HepG2 (cell line): Measurements from ENCODE around the gene SH2D3C. TPM values are rescaled to one million over a fixed set of nuclear protein-coding genes. Genes with fewer than 3 reads are reported as not detected.

Source experiments
- CCDC6 ChIP-seq: sonication (generic); formaldehyde crosslinking; IDR thresholded peaks from 2 replicates; pipeline ENCODE4 v1.8.1; 2022; ENCODE audit warnings: mild to moderate bottlenecking, missing genetic modification reagents, moderate library complexity
- DNMT3B ChIP-seq: conservative IDR thresholded peaks from 2 replicates; pipeline ENCODE4 v1.6.1; 2016; ENCODE audit warnings: missing biosample characterization, control low read depth
- EED ChIP-seq: sonication (generic); formaldehyde crosslinking; IDR thresholded peaks from 2 replicates; pipeline ENCODE4 v1.5.0; 2020; ENCODE audit warnings: mild to moderate bottlenecking, missing genetic modification reagents
- EHMT2 ChIP-seq: fragments of 200-600 bp; sonication (generic); IDR thresholded peaks from 2 replicates; pipeline ENCODE4 v1.7.0; 2017; ENCODE audit warnings: antibody characterized with exemption, low read depth, low read length, borderline replicate concordance
- GABPB1 ChIP-seq: IDR thresholded peaks from 2 replicates; pipeline ENCODE4 v1.6.1; 2016; ENCODE audit warnings: mild to moderate bottlenecking, missing genetic modification reagents, moderate library complexity, missing compliant biosample characterization
- GLMP ChIP-seq: sonication (generic); formaldehyde crosslinking; IDR thresholded peaks from 2 replicates; pipeline ENCODE4 v1.9.0; 2021; ENCODE audit warnings: missing genetic modification reagents, mild to moderate bottlenecking, borderline replicate concordance
- HNF4A ChIP-seq: sonication (generic); formaldehyde crosslinking; IDR thresholded peaks from 2 replicates; pipeline ENCODE4 v1.4.0; 2020; ENCODE audit warnings: missing genetic modification reagents
- JARID2 ChIP-seq: sonication (generic); formaldehyde crosslinking; IDR thresholded peaks from 2 replicates; pipeline ENCODE4 v1.8.1; 2023; ENCODE audit warnings: missing genetic modification reagents, inconsistent platforms; ENCODE audit not compliant: insufficient replicate concordance
- MED8 ChIP-seq: sonication (generic); formaldehyde crosslinking; IDR thresholded peaks from 2 replicates; pipeline ENCODE4 v1.8.1; 2023; ENCODE audit warnings: mild to moderate bottlenecking, missing genetic modification reagents; ENCODE audit not compliant: insufficient replicate concordance
- RFX5 ChIP-seq: IDR thresholded peaks from 2 replicates; pipeline ENCODE4 v1.6.1; 2011; ENCODE audit warnings: low read depth, low read length, improper control_type of control experiment
- ZBTB3 ChIP-seq: sonication (generic); formaldehyde crosslinking; IDR thresholded peaks from 2 replicates; pipeline ENCODE4 v1.4.0; 2020; ENCODE audit warnings: low read depth, mild to moderate bottlenecking, moderate library complexity, missing genetic modification reagents, borderline replicate concordance
- ZFP90 ChIP-seq: sonication (generic); formaldehyde crosslinking; IDR thresholded peaks from 2 replicates; pipeline ENCODE4 v1.8.0; 2022; ENCODE audit warnings: missing genetic modification reagents, mild to moderate bottlenecking, inconsistent platforms, borderline replicate concordance
- ZNF329 ChIP-seq: sonication (generic); formaldehyde crosslinking; IDR thresholded peaks from 2 replicates; pipeline ENCODE4 v1.9.0; 2021; ENCODE audit warnings: low read depth, mild to moderate bottlenecking, missing genetic modification reagents
- ZNF343 ChIP-seq: sonication (generic); formaldehyde crosslinking; IDR thresholded peaks from 2 replicates; pipeline ENCODE4 v1.4.0; 2020; ENCODE audit warnings: mild to moderate bottlenecking, missing genetic modification reagents
- ZNF484 ChIP-seq: sonication (generic); formaldehyde crosslinking; IDR thresholded peaks from 2 replicates; pipeline ENCODE4 v1.5.1; 2020; ENCODE audit warnings: mild to moderate bottlenecking, low read depth, missing genetic modification reagents, borderline replicate concordance
- ZNF546 ChIP-seq: sonication (generic); formaldehyde crosslinking; conservative IDR thresholded peaks from 2 replicates; pipeline ENCODE4 v1.8.1; 2023; ENCODE audit warnings: mild to moderate bottlenecking, missing genetic modification reagents
- ZNF577 ChIP-seq: sonication (generic); formaldehyde crosslinking; IDR thresholded peaks from 2 replicates; pipeline ENCODE4 v1.4.0; 2020; ENCODE audit warnings: mild to moderate bottlenecking, low read depth, missing genetic modification reagents, borderline replicate concordance
- ZNF709 ChIP-seq: sonication (generic); formaldehyde crosslinking; IDR thresholded peaks from 2 replicates; pipeline ENCODE4 v1.5.0; 2020; ENCODE audit warnings: mild to moderate bottlenecking, missing genetic modification reagents
- polyA plus RNA-seq, 8 experiments: library from polyadenylated mRNA; depleted of rRNA in 3 of 8; stranded (reverse) in 7 of 8; unstranded in 1 of 8; fragments of >200 nt; fragmentation: Illumina TruSeq in 4 of 8; extraction: Trizol in 4 of 8; gene quantifications; 2 replicates each; pipeline versions ENCODE4 v1.2.1 to v1.2.3, GENCODE V29; 2011 to 2016; ENCODE audit warnings: low read depth in 4 of 8, missing spikeins in 1 of 8, mixed read lengths in 1 of 8; ENCODE audit not compliant: insufficient read depth in 1 of 8
- total RNA-seq, 5 experiments: library from RNA; depleted of rRNA; stranded (reverse); fragments of >200 nt; fragmentation: Illumina TruSeq; extraction: Trizol; gene quantifications; 2 replicates each; pipeline ENCODE4 v1.2.3, GENCODE V29; 2016; ENCODE audit warnings: low read depth in 1 of 5
- TF ChIP-seq, protein P1 (sequence below): sonication (generic); formaldehyde crosslinking; IDR thresholded peaks from 2 replicates; pipeline ENCODE4 v1.4.0; 2020; ENCODE audit warnings: missing genetic modification reagents

Gene SH2D3C
- total and polyA plus RNA-seq, 2 of the 13 experiments (the other 11 are each of a cell fraction or from before 2014, with no cell fraction given) = not detected

DNA sequence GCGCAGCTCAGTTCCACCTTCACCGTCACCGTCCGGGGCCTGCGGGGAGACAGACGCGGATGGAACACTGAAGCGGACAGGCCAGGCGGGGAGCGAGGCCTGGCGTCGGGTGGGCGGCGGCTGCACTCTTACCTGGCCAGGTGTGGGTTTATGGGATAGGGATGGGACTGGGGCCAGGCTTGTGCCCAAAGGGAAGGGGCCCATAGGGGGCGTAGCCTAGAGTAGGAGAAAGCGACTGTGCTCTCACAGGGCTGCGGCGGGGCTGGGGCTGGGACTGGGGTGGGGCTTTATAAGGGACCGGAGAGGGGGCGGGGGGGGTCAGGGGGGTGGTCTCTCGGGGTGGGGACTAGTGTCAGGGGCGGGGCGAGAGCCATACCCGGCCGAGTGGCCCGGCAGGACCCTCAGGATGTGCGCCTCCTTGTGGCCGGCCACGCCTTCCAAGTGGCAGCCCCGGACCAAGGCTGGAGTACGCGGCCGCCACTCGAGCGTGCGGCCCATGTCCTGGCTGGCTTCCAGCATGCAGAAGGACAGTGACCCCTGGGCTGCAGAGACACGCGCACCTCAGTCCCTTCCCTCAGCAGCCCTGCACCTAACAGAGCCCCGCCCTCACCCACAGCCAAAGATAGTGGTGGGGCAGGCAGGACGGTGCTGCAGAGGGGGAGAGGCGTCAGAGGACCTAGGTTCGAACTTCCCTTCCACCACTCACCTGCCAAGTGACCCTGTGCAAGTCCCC lies 47.0 kb upstream of the SH2D3C start (continued):
- TF ChIP-seq ZFP90 (CRISPR knock-in tag) = no peak
- peak; percentile 50 for TF ChIP-seq HNF4A (CRISPR knock-in tag)
- no peak for TF ChIP-seq GLMP
- TF ChIP-seq RFX5 = no peak
- no peak for TF ChIP-seq ZNF484 (CRISPR knock-in tag)
- TF ChIP-seq, protein P1, sequence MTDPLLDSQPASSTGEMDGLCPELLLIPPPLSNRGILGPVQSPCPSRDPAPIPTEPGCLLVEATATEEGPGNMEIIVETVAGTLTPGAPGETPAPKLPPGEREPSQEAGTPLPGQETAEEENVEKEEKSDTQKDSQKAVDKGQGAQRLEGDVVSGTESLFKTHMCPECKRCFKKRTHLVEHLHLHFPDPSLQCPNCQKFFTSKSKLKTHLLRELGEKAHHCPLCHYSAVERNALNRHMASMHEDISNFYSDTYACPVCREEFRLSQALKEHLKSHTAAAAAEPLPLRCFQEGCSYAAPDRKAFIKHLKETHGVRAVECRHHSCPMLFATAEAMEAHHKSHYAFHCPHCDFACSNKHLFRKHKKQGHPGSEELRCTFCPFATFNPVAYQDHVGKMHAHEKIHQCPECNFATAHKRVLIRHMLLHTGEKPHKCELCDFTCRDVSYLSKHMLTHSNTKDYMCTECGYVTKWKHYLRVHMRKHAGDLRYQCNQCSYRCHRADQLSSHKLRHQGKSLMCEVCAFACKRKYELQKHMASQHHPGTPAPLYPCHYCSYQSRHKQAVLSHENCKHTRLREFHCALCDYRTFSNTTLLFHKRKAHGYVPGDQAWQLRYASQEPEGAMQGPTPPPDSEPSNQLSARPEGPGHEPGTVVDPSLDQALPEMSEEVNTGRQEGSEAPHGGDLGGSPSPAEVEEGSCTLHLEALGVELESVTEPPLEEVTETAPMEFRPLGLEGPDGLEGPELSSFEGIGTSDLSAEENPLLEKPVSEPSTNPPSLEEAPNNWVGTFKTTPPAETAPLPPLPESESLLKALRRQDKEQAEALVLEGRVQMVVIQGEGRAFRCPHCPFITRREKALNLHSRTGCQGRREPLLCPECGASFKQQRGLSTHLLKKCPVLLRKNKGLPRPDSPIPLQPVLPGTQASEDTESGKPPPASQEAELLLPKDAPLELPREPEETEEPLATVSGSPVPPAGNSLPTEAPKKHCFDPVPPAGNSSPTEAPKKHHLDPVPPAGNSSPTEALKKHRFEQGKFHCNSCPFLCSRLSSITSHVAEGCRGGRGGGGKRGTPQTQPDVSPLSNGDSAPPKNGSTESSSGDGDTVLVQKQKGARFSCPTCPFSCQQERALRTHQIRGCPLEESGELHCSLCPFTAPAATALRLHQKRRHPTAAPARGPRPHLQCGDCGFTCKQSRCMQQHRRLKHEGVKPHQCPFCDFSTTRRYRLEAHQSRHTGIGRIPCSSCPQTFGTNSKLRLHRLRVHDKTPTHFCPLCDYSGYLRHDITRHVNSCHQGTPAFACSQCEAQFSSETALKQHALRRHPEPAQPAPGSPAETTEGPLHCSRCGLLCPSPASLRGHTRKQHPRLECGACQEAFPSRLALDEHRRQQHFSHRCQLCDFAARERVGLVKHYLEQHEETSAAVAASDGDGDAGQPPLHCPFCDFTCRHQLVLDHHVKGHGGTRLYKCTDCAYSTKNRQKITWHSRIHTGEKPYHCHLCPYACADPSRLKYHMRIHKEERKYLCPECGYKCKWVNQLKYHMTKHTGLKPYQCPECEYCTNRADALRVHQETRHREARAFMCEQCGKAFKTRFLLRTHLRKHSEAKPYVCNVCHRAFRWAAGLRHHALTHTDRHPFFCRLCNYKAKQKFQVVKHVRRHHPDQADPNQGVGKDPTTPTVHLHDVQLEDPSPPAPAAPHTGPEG (CRISPR knock-in tag) = no peak
- no peak for TF ChIP-seq ZBTB3
- TF ChIP-seq GABPB1 (CRISPR knock-in tag) = peak; percentile 69; the same call in 1 of the 2 replicates
- TF ChIP-seq CCDC6 (CRISPR knock-in tag) = 0 out of 2 replicates have a peak, but pooled peaks have one; percentile 51
- no peak for TF ChIP-seq MED8 (CRISPR knock-in tag)
- TF ChIP-seq EED (CRISPR knock-in tag) = no peak
- TF ChIP-seq ZNF329 (CRISPR knock-in tag) = no peak
- TF ChIP-seq DNMT3B (CRISPR knock-in tag) = no peak
- no peak for TF ChIP-seq ZNF577 (CRISPR knock-in tag)
- TF ChIP-seq JARID2 (CRISPR knock-in tag) = no peak
- TF ChIP-seq ZNF709 (CRISPR knock-in tag) = no peak
- no peak for TF ChIP-seq EHMT2
- no peak for TF ChIP-seq ZNF546 (CRISPR knock-in tag)
- no peak for TF ChIP-seq ZNF343 (CRISPR knock-in tag)
